GM23248 (cell line): ENCODE data around the gene OLFML2B.

Experiments
- EZH2 ChIP-seq: fragments of 200-600 bp; sonication (generic); IDR thresholded peaks from 2 replicates; pipeline ENCODE4 v1.6.1; 2018; ENCODE audit warnings: antibody characterized with exemption, mild to moderate bottlenecking; ENCODE audit not compliant: insufficient read depth, poor library complexity, severe bottlenecking
- EZH2phosphoT487 ChIP-seq: fragments of 200-600 bp; sonication (generic); IDR thresholded peaks from 2 replicates; pipeline ENCODE4 v1.6.1; 2018; ENCODE audit warnings: antibody characterized with exemption, moderate library complexity, mild to moderate bottlenecking, low read depth; ENCODE audit not compliant: insufficient read depth

- TF ChIP-seq EZH2phosphoT487 (no peak), EZH2 (no peak)
These were observed 505 bp downstream of the OLFML2B start for GRCh38 chr1:162023181-162023546.
